Hepatocyte (in vitro differentiated cells): ENCODE measurements around the gene HYLS1. TPM values are rescaled to one million over a fixed set of nuclear protein-coding genes. Genes with fewer than 3 reads are reported as not detected.

ENCODE experiments used
- DNase-seq: peaks from one replicate; pipeline ENCODE4 v3.0.0-alpha.2; 2016; ENCODE audit warnings: low spot score
- H2AFZ ChIP-seq: fragments of 200-600 bp; sonication (generic); 2 replicates; pipeline ENCODE4 v1.6.0; 2016; ENCODE audit warnings: antibody characterized with exemption, mild to moderate bottlenecking
- H3K27ac ChIP-seq: fragments of 200-600 bp; sonication (generic); 2 replicates; pipeline ENCODE4 v1.5.1; 2016; ENCODE audit warnings: mild to moderate bottlenecking
- H3K27me3 ChIP-seq: fragments of 200-600 bp; sonication (generic); 2 replicates; pipeline ENCODE4 v1.6.1; 2016
- H3K36me3 ChIP-seq: fragments of 200-600 bp; sonication (generic); replicated peaks from 2 replicates; pipeline ENCODE4 v1.5.1; 2016; ENCODE audit warnings: low read depth; ENCODE audit not compliant: insufficient read depth
- H3K4me1 ChIP-seq: fragments of 200-600 bp; sonication (generic); 2 replicates; pipeline ENCODE4 v1.5.1; 2016; ENCODE audit warnings: mild to moderate bottlenecking, moderate library complexity; ENCODE audit not compliant: insufficient read depth
- H3K4me2 ChIP-seq: fragments of 200-600 bp; sonication (generic); 2 replicates; pipeline ENCODE4 v1.6.0; 2016
- H3K4me3 ChIP-seq: fragments of 200-600 bp; sonication (generic); 2 replicates; pipeline ENCODE4 v1.5.1; 2016; ENCODE audit warnings: mild to moderate bottlenecking
- H3K79me2 ChIP-seq: fragments of 200-600 bp; sonication (generic); 2 replicates; pipeline ENCODE4 v1.6.0; 2017; ENCODE audit warnings: mild to moderate bottlenecking
- H3K9me2 ChIP-seq: fragments of 200-600 bp; sonication (generic); replicated peaks from 2 replicates; pipeline ENCODE4 v1.6.0; 2017; ENCODE audit warnings: mild to moderate bottlenecking; ENCODE audit not compliant: insufficient read depth
- H3K9me3 ChIP-seq: fragments of 200-600 bp; sonication (generic); 2 replicates; pipeline ENCODE4 v1.5.1; 2016; ENCODE audit warnings: low read depth, mild to moderate bottlenecking
- H4K20me1 ChIP-seq: fragments of 200-600 bp; sonication (generic); 2 replicates; pipeline ENCODE4 v1.6.0; 2016; ENCODE audit warnings: mild to moderate bottlenecking; ENCODE audit not compliant: insufficient read depth, poor library complexity, severe bottlenecking
- CTCF ChIP-seq: fragments of 200-600 bp; sonication (generic); IDR thresholded peaks from 2 replicates; pipeline ENCODE4 v1.5.1; 2016; ENCODE audit warnings: antibody characterized with exemption, mild to moderate bottlenecking; ENCODE audit not compliant: poor library complexity
- EZH2 ChIP-seq: fragments of 200-600 bp; sonication (generic); IDR thresholded peaks from 2 replicates; pipeline ENCODE4 v1.6.1; 2016; ENCODE audit warnings: antibody characterized with exemption, mild to moderate bottlenecking, borderline replicate concordance
- EZH2phosphoT487 ChIP-seq: fragments of 200-600 bp; sonication (generic); IDR thresholded peaks from one replicate; pipeline ENCODE4 v1.6.1; 2018; ENCODE audit warnings: antibody characterized with exemption, mild to moderate bottlenecking, low read depth, moderate library complexity; ENCODE audit not compliant: unreplicated experiment, severe bottlenecking
- WGBS: methylation state at CpG from one replicate; pipeline ENCODE4 v1.1.6; 2016; ENCODE audit warnings: low lambda C conversion rate; ENCODE audit errors: missing lambda C conversion rate; 5-methylcytosine and 5-hydroxymethylcytosine counted together
- polyA plus RNA-seq: library from polyadenylated mRNA; unstranded; fragments of >200 nt; fragmentation: Nextera tagmentation; extraction: Ambion mirVana; gene quantifications from 2 replicates; pipeline ENCODE4 v1.2.1, GENCODE V29; 2016
- total RNA-seq: library from RNA; depleted of rRNA; stranded (reverse); fragments of >200 nt; gene quantifications from 2 replicates; pipeline ENCODE4 v1.2.3, GENCODE V29; 2014

The HYLS1 gene
- total and polyA plus RNA-seq, 2 experiments from 2014 or later = 5.4 to 5.7 TPM

- Histone ChIP-seq H4K20me1 (no peaks in the 10 kb centered on the region), H3K27ac (no peak overlapping the region), H3K79me2 (no peaks in the 10 kb centered on the region), H3K27me3 (no peaks in the 10 kb centered on the region), H3K36me3 (no peaks in the 10 kb centered on the region), H3K9me2 (no peaks in the 10 kb centered on the region), H3K4me2 (no peak overlapping the region), H3K4me3 (no peak overlapping the region), H3K4me1 (no peaks in the 10 kb centered on the region), H3K9me3 (no peaks in the 10 kb centered on the region), H2AFZ (no peak overlapping the region)
- DNase-seq = no peak
- WGBS = 85% methylated on average over 13 of the region's 13 CpGs
- TF ChIP-seq EZH2 = no peak
- no peak for TF ChIP-seq CTCF
- TF ChIP-seq EZH2phosphoT487 = no peak
Observed at GRCh38 chr11:125944350-125945010, 57.0 kb downstream of the HYLS1 start.

- no peaks in the 10 kb centered on the region for H3K9me2 ChIP-seq
- H3K9me3 ChIP-seq = no peaks in the 10 kb centered on the region
- H3K4me1 ChIP-seq = no peaks in the 10 kb centered on the region
- H3K27me3 ChIP-seq = no peaks in the 10 kb centered on the region
- no peaks in the 10 kb centered on the region for H4K20me1 ChIP-seq
- H2AFZ ChIP-seq = no peak overlapping the region
- no peak overlapping the region for H3K4me3 ChIP-seq
- WGBS = 80% methylated on average over 15 of the region's 15 CpGs
- no peak overlapping the region for H3K4me2 ChIP-seq
- H3K79me2 ChIP-seq = no peaks in the 10 kb centered on the region
- DNase-seq = no peak
- no peaks in the 10 kb centered on the region for H3K36me3 ChIP-seq
- H3K27ac ChIP-seq = no peak overlapping the region
- TF ChIP-seq CTCF (no peak), EZH2phosphoT487 (no peak), EZH2 (no peak)
Observed at GRCh38 chr11:125945011-125945796, 57.7 kb downstream of the HYLS1 start.

GRCh38 chr11:125945797-125946520 lies 58.5 kb downstream of the HYLS1 start, which contains the start of gene VSIG10L2:
TSS of gene VSIG10L2 (plus strand) at chr11:125946044. CDS start at chr11:125946056, 12 bp downstream.
- Histone ChIP-seq H3K9me3 (no peaks in the 10 kb centered on the region), H4K20me1 (no peaks in the 10 kb centered on the region), H3K27me3 (no peaks in the 10 kb centered on the region), H3K79me2 (no peaks in the 10 kb centered on the region), H3K27ac (no peak within 1 kb of the TSS), H2AFZ (no peak within 1 kb of the TSS), H3K36me3 (no peaks in the 10 kb centered on the region), H3K4me1 (no peaks in the 10 kb centered on the region), H3K4me2 (no peak within 1 kb of the TSS), H3K4me3 (no peak within 1 kb of the TSS), H3K9me2 (no peaks in the 10 kb centered on the region)
- no peak for DNase-seq
- TF ChIP-seq EZH2phosphoT487 = no peak
- WGBS = 79% methylated on average over 8 of the region's 8 CpGs
